Esophagus muscularis mucosa (tissue), 4 donors: ENCODE measurements around the gene CCL17. TPM values are rescaled to one million over a fixed set of nuclear protein-coding genes. Genes with fewer than 3 reads are reported as not detected.

ENCODE experiments used
- DNase-seq: peaks from one replicate; pipeline ENCODE4 v3.0.0-alpha.2; 2017; ENCODE audit errors: extremely low spot score
- H3K27ac ChIP-seq, 4 donors: fragments of 200-600 bp; sonication (generic); replicated peaks in 1 of 4; 1 replicate in 3 of 4; 2 replicates in 1 of 4; pipeline ENCODE4 v1.5.1; 2016 to 2019; ENCODE audit warnings: mild to moderate bottlenecking in 1 of 4
- H3K27me3 ChIP-seq, 4 donors: fragments of 200-600 bp; sonication (generic); one replicate each; pipeline versions ENCODE4 v1.5.1 to v1.6.0; 2016 to 2019
- H3K36me3 ChIP-seq, 4 donors: fragments of 200-600 bp; sonication (generic); one replicate each; pipeline ENCODE4 v1.5.1; 2016 to 2019
- H3K4me1 ChIP-seq, 4 donors: fragments of 200-600 bp; sonication (generic); one replicate each; pipeline ENCODE4 v1.5.1; 2016 to 2019
- H3K4me3 ChIP-seq, 4 donors: fragments of 200-600 bp; sonication (generic); 1 replicate in 2 of 4; 2 replicates in 2 of 4; pipeline ENCODE4 v1.5.1; 2016 to 2019; ENCODE audit warnings: mild to moderate bottlenecking in 4 of 4, moderate library complexity in 1 of 4
- H3K9me3 ChIP-seq, 4 donors: fragments of 200-600 bp; sonication (generic); 1 replicate in 3 of 4; 2 replicates in 1 of 4; pipeline ENCODE4 v1.5.1; 2016 to 2019
- EP300 ChIP-seq: sonication (generic); formaldehyde crosslinking; IDR thresholded peaks from one replicate; pipeline ENCODE4 v1.6.1; 2017; ENCODE audit warnings: antibody characterized with exemption
- POLR2A ChIP-seq: fragments of 450-650 bp; IDR thresholded peaks from one replicate; pipeline ENCODE4 v1.6.1; 2017; ENCODE audit warnings: antibody characterized with exemption, moderate library complexity, mild to moderate bottlenecking, low read depth
- POLR2AphosphoS5 ChIP-seq, 2 donors: sonication (generic); formaldehyde crosslinking; IDR thresholded peaks; one replicate each; pipeline ENCODE4 v1.6.1; 2017; ENCODE audit warnings: antibody characterized with exemption in 2 of 2
- WGBS: methylation state at CpG from one replicate; pipeline ENCODE4 v1.1.5; 2018; 5-methylcytosine and 5-hydroxymethylcytosine counted together
- intact Hi-C: fragments of 100-400 bp; cut with DNase I; formaldehyde crosslinking; loops from one replicate; pipeline ENCODE4 v1.15.1; 2023
- total RNA-seq, 4 donors: library from RNA; depleted of rRNA; stranded (reverse); fragments of >200 nt; gene quantifications; one replicate each; pipeline versions ENCODE4 v1.1.0 to v1.2.1, GENCODE V29; 2016
- TF ChIP-seq, protein P1 (sequence below), 3 experiments: fragments of 200-600 bp in 2 of 3; fragments of 450-650 bp in 1 of 3; sonication (generic) in 2 of 3; IDR thresholded peaks; one replicate each; pipeline ENCODE4 v1.5.1; 2017 to 2019; ENCODE audit warnings: antibody characterized with exemption in 3 of 3, mild to moderate bottlenecking in 2 of 3, moderate library complexity in 1 of 3

Gene CCL17
- total RNA-seq, 4 donors from 2014 or later = not detected

DNA sequence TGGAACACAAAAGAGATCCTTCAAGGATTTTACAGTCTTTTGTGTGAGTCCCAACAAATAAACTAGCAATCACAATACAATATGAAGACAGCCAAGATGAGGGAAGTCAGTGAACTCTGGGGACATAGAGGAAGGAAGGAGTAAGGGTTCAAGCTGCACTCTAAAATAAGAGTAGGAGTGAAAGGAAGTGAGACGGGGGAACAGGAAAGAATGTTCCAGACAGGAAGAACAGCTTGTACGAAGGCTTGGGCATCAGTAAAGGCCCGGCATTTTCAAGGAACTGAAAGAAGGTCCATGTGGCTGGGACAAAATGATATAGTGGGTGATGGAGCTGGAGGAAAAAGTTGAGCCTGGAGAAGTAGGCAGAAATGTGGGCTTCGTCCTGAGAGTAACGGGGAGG, 4.5 kb downstream of the CCL17 start:
- no peak overlapping the region for H3K4me3 ChIP-seq
- WGBS = 70% methylated on average over 5 of the region's 5 CpGs
- TF ChIP-seq POLR2AphosphoS5 (IDR thresholded peaks at IDR 0.05) (peak; percentile 30 to 31), POLR2A (no peak)
- H3K36me3 ChIP-seq = no peaks in the 10 kb centered on the region
- H3K27ac ChIP-seq = peak overlapping the region in 3 of 4 donors; percentile 8 to 55 (median 16)
- intact Hi-C loops = no loop called here
- peaks cover 10 to 21% (median 16%) of the 10 kb centered on the region in 4 donors for H3K4me1 ChIP-seq
- no peak for DNase-seq
- H3K27me3 ChIP-seq = no peaks in the 10 kb centered on the region
- no peaks in the 10 kb centered on the region for H3K9me3 ChIP-seq

DNA sequence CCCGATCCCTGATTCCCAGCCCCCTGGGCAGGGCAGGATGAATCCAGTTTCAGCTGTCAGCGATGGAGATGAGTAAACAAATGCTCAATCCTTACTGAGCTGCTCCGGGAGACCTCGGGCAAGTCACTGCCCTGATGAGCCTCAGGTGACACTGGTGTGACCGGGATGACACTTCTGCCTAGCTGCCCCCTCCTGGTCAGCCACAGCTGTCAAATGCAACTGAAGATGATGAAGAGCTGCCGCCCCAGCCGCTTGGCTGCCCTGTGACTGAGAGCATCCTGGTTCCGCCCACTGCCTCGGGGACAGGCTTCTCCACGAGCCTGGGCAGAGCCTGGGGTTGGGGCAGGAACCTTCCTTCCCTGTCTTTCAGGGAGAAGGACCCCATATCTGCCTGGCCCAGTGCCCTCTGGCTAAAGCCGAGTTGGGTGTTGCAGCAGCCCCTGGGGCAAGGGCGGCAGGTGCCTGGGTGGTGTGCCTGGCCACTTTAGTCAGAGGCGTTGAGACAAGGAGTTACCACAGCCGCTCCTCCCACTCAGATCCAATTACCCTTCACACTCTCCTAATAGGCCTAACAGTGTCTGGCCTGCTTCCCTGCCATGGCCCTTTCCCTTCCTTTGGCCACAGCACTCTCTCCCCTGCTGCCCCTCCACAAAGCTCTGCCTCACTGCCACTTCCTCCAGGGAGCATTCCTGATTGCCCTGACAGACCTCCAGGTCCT, 5.5 kb downstream of the CCL17 start:
- Histone ChIP-seq H3K27ac (peak overlapping the region in 2 of 4 donors; percentile 8 to 26), H3K36me3 (no peaks in the 10 kb centered on the region), H3K4me3 (no peak overlapping the region), H3K4me1 (peaks cover 10 to 21% (median 16%) of the 10 kb centered on the region in 4 donors), H3K9me3 (no peaks in the 10 kb centered on the region), H3K27me3 (no peaks in the 10 kb centered on the region)
- TF ChIP-seq, protein P1, sequence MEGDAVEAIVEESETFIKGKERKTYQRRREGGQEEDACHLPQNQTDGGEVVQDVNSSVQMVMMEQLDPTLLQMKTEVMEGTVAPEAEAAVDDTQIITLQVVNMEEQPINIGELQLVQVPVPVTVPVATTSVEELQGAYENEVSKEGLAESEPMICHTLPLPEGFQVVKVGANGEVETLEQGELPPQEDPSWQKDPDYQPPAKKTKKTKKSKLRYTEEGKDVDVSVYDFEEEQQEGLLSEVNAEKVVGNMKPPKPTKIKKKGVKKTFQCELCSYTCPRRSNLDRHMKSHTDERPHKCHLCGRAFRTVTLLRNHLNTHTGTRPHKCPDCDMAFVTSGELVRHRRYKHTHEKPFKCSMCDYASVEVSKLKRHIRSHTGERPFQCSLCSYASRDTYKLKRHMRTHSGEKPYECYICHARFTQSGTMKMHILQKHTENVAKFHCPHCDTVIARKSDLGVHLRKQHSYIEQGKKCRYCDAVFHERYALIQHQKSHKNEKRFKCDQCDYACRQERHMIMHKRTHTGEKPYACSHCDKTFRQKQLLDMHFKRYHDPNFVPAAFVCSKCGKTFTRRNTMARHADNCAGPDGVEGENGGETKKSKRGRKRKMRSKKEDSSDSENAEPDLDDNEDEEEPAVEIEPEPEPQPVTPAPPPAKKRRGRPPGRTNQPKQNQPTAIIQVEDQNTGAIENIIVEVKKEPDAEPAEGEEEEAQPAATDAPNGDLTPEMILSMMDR (IDR thresholded peaks at IDR 0.05) = no peak
- TF ChIP-seq POLR2AphosphoS5 (IDR thresholded peaks at IDR 0.05) = no peak
- no peak for TF ChIP-seq POLR2A
- TF ChIP-seq EP300 = no peak
- DNase-seq = no peak
- 73% methylated on average over 6 of the region's 14 CpGs for WGBS
- intact Hi-C loops = no loop called here

DNA sequence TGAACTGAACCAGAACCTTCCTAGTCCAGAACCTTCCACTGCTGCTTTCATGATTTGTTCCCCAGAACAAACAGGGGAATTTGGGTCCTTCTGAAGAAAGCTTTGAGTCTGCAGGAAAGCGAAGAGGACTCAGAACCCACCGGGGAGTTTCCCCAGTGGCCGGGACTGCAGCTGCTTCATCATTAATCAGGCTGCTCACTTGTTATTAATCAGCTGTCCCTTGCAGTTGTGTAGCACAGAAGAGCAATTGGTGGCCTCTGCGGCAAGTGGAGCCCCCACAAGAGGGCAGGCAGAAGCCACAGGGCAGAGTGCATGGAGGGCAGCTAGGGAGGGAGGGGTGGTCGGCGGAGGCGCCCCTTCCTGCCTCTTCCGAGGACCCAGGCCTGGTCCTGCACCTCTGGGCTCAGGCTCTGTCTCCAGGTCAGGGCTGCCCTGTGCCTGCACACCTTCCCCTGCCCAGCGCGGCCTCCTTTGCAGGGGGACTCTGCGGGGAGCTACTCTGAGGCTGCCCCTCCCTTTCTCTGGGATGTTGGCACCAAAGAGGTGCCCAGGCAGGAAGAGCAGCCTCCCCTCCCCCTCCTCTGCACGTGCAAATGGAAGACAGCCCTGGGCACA, 6.9 kb downstream of the CCL17 start:
- Histone ChIP-seq H3K27ac (no peak overlapping the region), H3K27me3 (no peaks in the 10 kb centered on the region), H3K9me3 (no peaks in the 10 kb centered on the region), H3K4me1 (peaks cover 12 to 25% (median 21%) of the 10 kb centered on the region in 4 donors), H3K36me3 (no peaks in the 10 kb centered on the region), H3K4me3 (no peak overlapping the region)
- no peak for TF ChIP-seq POLR2A
- TF ChIP-seq POLR2AphosphoS5 (IDR thresholded peaks at IDR 0.05) = no peak
- TF ChIP-seq, protein P1 (IDR thresholded peaks at IDR 0.05) = no peak
- TF ChIP-seq EP300 = no peak
- intact Hi-C loops = no loop called here
- no peak for DNase-seq
- WGBS = 43% methylated on average over 12 of the region's 12 CpGs

DNA sequence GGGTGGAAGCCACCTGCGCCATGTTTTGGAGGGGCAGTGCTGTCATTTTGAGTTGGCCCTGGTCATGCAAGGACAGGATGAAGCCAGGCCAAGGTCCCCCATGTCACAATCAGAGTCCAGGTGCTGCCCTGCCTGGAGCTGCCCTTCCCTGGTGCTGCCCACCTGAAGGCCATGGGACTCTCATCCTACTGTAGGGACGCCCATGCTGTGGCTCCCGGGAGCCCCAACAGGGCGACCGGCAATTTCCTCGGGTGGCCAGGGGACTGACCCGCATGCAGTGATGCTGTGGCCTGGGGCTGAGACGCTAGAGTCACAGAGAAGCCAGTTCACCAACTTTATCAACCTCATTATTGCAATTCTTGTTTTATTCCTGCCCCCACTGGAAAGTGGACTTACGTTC, 8.0 kb downstream of the CCL17 start:
- H3K4me3 ChIP-seq = no peak overlapping the region
- no peaks in the 10 kb centered on the region for H3K36me3 ChIP-seq
- peaks cover 23 to 36% (median 32%) of the 10 kb centered on the region in 4 donors for H3K4me1 ChIP-seq
- H3K27me3 ChIP-seq = no peaks in the 10 kb centered on the region
- intact Hi-C loops = no loop called here
- DNase-seq = no peak
- TF ChIP-seq POLR2AphosphoS5 (IDR thresholded peaks at IDR 0.05) (no peak), POLR2A (no peak), EP300 (no peak)
- TF ChIP-seq, protein P1 (IDR thresholded peaks at IDR 0.05) = no peak
- no peak overlapping the region for H3K27ac ChIP-seq
- H3K9me3 ChIP-seq = no peaks in the 10 kb centered on the region
- WGBS = 95% methylated on average over 9 of the region's 9 CpGs

DNA sequence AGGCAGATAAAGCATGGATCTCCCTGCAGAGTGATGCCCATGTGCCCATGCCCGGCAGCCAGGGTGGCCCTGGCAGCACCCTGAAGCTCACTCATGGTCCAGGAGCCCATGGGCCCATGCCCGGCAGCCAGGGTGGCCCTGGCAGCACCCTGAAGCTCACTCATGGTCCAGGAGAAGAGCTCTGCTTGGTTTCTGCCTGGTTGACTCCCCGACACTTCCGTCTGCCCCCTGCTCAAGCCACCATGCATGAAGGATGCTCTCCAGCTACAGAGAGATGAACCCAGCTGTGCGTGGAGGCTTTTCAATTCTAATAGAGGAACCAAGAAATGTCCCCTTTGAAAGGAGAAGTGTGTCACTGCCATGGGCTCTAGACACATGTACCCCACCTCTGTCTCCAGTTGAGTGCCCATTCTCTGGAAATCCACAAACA, 8.7 kb downstream of the CCL17 start:
- Histone ChIP-seq H3K4me1 (peaks cover 31 to 41% (median 37%) of the 10 kb centered on the region in 4 donors), H3K36me3 (no peaks in the 10 kb centered on the region), H3K27me3 (no peaks in the 10 kb centered on the region), H3K4me3 (no peak overlapping the region), H3K9me3 (no peaks in the 10 kb centered on the region), H3K27ac (no peak overlapping the region)
- DNase-seq = no peak
- intact Hi-C loops = no loop called here
- WGBS = 92% methylated on average over 3 of the region's 5 CpGs
- TF ChIP-seq POLR2AphosphoS5 (IDR thresholded peaks at IDR 0.05) (no peak), EP300 (no peak), POLR2A (no peak)
- TF ChIP-seq, protein P1 (IDR thresholded peaks at IDR 0.05) = no peak
